GM21529 (cell line): ENCODE data around the gene RFPL2.
"Not testable (repeated sequence)": the region's sequence is repeated elsewhere in the genome, so short reads cannot be mapped to it uniquely, and the experiment has no call there.

Source experiments
- ATAC-seq: cut with Tn5 transposase; IDR thresholded peaks from one replicate; pipeline ENCODE4 v1.9.1; 2021; ENCODE audit not compliant: unreplicated experiment

RFPL2 gene

DNA sequence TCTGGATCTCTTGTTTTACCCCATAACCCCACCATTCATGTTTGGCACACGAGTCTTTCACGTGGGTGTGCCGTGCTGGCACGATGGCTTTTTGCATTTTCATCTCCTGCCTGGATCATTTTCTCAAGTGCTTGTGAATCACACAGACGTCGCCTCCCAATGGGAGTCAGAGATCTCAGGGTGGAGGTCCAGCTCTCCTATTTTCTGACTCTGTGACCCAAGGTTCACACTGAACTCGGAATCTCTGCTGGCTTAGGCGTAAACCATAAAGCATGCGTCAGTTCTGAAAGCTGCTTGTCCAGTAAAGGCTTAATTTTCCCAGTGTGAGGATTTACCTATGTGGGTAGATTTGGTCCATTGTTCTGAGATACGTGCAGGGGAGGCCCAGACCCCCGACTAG, 29.8 kb downstream of the RFPL2 start:
- no peak for ATAC-seq

DNA sequence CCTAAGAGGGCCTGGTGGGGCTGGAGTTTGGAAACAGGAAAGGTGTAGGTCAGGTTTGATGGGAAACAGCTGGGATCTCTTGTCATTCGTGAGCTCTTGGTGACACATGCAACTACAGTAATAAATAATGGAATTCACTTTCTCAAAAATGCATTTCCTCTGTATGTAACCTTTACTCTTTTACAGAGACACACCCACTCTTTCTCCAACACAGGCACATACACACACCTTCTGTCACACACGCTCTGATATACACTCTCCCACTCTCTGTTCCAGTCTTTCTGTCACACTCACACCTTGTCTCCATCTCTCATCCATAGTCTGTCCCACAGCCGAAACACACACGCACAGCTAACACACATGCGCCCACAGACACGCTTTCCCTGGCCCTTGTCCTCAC, 39.2 kb downstream of the RFPL2 start:
- no peak for ATAC-seq

GRCh38 chr22:32164075-32164860, 40.6 kb downstream of the RFPL2 start:
- no peak for ATAC-seq

DNA sequence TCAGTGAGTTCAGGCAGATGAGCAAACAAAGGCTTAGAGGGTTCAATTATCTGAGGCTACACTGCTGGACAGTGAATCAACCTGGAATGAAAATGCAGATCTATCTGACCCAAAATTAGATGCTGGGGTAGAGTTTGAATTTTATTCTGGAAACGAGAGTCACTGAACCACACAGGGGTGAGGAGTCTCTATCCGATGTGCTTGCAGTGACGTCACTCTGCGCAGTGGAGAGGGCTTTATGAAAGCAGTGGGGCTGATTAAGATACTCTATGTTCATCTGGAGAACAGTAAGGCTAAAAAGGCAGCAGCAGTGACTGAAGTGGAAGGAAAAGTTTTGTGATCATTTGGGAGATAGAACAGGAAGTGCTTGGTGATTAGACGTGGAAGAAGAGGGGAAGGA, 44.5 kb downstream of the RFPL2 start:
- ATAC-seq, result not testable (repeated sequence)

DNA sequence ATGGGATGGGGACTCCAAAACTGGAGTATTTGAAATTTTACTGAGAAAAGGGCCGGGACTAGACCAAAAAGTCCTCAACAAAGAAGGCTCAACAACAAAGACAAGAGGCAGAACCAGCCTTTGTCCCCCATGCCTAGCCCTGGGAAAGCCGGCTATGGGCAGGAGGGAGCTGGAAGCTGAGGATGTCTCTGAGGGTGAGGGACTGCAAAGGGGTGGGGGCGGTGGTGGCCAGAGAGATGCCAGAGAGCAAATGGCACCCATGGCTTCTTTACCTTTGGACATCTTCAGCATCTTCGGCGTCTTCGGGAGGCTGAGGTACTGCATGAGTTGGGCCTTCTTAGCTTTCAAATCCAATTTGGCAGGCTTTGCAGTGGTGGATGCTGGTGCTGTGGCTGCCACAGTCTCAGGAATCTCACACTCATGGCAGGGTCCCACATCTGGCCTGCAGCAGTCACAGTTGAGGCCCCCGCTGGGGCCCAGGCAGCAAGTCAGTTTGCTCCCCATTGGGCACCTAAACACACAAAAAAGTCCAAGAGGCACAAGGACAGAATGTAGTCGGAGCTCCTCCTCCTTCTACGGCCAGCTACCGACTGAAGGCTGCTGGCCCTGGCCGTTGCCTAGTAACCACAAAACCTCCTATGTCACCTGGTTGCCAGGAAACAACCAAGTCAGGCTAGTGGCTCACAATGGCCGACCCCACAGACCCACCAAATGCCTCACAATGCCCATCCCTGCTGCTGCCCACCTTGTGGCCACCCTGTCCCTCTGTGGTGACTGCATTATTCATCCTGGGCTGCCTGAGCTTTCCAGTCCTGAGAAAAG, 46.0 kb downstream of the RFPL2 start, which contains the start of gene C22orf42:
Gene C22orf42 (minus strand): TSS at position 592 of the 822 bp plus-strand sequence. CDS start 88 bp downstream, at position 504.
- no peak for ATAC-seq

- not testable (repeated sequence) for ATAC-seq
Measured at GRCh38 chr22:32157632-32158031, 47.2 kb downstream of the RFPL2 start.

GRCh38 chr22:32154727-32155126, 50.1 kb downstream of the RFPL2 start:
- not testable (repeated sequence) for ATAC-seq

DNA sequence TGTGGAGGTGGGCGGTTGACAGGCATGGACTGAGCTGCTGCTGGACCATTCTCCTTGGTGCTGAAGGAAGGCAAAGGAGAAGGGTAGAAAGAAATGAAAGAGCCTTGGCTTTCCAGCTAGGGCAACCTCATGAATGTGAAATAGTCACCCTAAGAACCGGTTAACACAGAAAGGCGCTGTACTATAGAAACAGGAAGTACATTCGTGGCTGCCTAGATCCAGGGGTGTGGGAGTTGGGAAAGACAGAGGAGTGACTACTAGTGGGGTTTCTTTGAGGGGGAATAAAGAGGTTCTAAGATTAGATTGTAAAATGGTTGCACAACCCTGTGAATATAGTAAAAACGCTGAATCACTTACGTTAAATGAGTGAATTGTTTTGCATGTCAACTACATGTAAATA, 53.2 kb downstream of the RFPL2 start:
- not testable (repeated sequence) for ATAC-seq

DNA sequence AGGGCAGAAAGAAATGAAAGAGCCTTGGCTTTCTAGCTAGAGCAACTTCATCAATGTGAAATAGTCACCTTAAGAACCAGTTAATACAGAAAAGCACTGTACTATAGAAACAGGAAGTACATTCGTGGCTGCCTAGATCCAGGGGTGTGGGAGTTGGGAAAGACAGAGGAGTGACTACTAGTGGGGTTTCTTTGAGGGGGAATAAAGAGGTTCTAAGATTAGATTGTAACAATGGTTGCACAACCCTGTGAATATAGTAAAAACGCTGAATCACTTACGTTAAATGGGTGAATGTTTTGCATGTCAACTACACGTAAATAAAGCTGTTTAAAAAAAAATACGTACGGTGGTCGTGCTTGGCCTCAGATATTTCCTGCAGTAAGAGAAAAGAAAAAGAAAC, 54.2 kb downstream of the RFPL2 start:
- not testable (repeated sequence) for ATAC-seq

DNA sequence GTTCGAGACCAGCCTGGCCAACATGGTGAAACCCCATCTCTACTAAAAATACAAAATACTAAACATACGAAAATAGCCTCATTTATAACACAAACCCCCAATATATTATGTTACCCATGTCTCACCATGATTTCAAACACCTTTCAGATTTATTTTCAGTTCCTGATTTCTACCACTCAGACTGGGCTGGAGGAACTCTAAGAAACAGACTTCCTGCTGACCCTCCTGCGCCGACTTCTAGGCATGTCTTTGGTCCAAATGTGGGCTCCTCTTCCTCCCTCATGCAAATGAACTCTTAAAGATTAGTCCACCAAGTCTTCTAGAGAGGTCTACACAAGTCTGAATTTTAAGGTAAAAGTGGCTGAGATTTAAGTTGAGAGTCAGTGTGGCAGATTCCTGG, 56.5 kb downstream of the RFPL2 start:
- ATAC-seq, result not testable (repeated sequence)

DNA sequence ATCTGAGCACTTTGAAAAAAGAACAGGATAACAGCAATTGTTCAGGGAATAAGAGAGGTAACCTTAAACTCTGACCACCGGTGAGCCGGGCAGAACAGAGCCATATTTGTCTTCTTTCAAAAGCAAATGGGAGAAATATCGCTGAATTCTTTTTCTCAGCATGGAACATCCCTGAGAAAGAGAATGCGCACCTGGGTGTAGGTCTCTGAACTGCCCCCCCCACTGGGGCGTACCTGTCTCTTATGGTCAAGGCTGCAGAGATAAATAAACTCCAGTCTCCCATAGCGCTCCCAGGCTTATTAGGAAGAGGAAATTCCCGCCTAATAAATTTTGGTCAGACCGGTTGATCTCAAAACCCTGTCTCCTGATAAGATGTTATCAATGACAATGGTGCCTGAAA, 57.7 kb downstream of the RFPL2 start:
- ATAC-seq, result not testable (repeated sequence)

DNA sequence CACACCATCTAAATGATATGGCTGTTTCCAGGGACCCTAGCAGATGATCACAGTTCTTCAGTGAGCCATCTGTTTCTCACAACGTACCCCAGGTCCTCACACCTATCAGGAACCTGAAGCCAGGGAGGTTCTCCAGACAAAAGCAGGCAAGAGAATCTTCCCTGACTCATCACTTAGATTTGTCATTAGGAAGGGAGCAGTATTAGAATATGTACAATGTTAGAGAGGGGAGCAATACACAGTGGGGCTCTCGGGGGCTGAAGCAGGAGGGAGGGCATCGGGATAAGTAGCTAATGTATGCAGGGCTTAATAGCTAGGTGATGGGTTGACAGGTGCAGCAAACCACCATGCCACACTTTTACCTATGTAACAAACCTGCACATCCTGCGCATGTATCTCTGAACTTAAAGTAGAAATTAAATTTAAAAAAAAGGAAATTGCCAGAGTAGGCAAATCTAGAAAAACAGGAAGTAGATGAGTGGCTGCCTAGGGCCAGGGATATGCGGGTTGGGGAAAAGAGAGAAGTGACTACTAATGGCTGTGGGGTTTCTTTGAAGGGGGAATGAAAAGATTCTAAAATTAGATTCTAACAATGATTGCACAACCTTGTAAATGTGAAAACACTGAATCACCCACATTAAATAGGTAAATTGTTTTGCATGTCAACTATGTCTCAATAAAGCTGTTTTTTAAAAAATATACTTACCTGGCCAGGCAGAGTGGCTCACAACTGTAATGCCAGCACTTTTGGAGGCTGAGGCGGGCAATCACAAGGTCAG, 60.2 kb downstream of the RFPL2 start:
- ATAC-seq, result no peak

GRCh38 chr22:32142600-32142999, 62.3 kb downstream of the RFPL2 start:
- ATAC-seq, result no peak

DNA sequence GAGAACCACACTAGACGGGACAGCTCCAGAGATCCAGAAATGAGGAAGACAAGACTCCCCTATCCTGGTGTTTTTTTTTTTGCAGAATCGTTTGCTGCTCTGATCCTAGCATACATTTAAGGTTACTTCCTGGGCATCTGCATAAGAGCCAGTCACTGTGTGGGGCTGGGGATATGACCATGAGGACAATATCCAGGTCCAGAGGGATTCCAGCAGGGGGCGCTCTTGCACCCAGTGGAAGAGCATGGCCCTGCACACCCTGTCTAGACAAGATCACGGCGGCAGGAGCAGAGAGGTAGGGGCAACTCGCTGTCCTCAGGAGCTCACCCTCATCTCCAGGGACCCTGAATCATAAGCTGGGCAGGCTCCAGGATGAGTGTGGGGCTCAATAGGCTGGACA, 64.2 kb downstream of the RFPL2 start:
- not testable (repeated sequence) for ATAC-seq
